Esophagus squamous epithelium (tissue), 5 donors: ENCODE data around the gene DNAJC17. TPM values are rescaled to one million over a fixed set of nuclear protein-coding genes. Genes with fewer than 3 reads are reported as not detected.

ENCODE experiments used
- DNase-seq: peaks from one replicate; lab custom pipeline; 2025; lab: John Stamatoyannopoulos, UW
- H3K27ac ChIP-seq, 4 donors: fragments of 200-600 bp; sonication (generic); one replicate each; pipeline ENCODE4 v1.5.1; 2016 to 2019; ENCODE audit warnings: mild to moderate bottlenecking in 1 of 4
- H3K27me3 ChIP-seq, 4 donors: fragments of 200-600 bp; sonication (generic); 1 replicate in 3 of 4; 2 replicates in 1 of 4; pipeline versions ENCODE4 v1.5.1 to v1.6.0; 2017 to 2021; ENCODE audit warnings: antibody characterized with exemption in 1 of 4
- H3K36me3 ChIP-seq, 3 donors: fragments of 200-600 bp; sonication (generic); one replicate each; pipeline ENCODE4 v1.5.1; 2016 to 2019
- H3K4me1 ChIP-seq, 3 donors: fragments of 200-600 bp; sonication (generic); one replicate each; pipeline ENCODE4 v1.5.1; 2017 to 2019
- H3K4me3 ChIP-seq, 4 donors: fragments of 200-600 bp; sonication (generic); 1 replicate in 3 of 4; 2 replicates in 1 of 4; pipeline ENCODE4 v1.5.1; 2016 to 2019; ENCODE audit warnings: mild to moderate bottlenecking in 2 of 4, moderate library complexity in 1 of 4
- H3K9me3 ChIP-seq, 3 donors: fragments of 200-600 bp; sonication (generic); one replicate each; pipeline ENCODE4 v1.5.1; 2016 to 2019
- CTCF ChIP-seq, 6 experiments: fragments of 450-650 bp in 4 of 6; fragments of 200-600 bp in 2 of 6; sonication (generic) in 2 of 6; IDR thresholded peaks; one replicate each; pipeline ENCODE4 v1.5.1; 2016 to 2019; ENCODE audit warnings: antibody characterized with exemption in 6 of 6, mild to moderate bottlenecking in 4 of 6, moderate library complexity in 4 of 6
- POLR2A ChIP-seq, 4 donors: fragments of 450-650 bp; IDR thresholded peaks; one replicate each; pipeline ENCODE4 v1.6.1; 2017; ENCODE audit warnings: antibody characterized with exemption in 4 of 4, mild to moderate bottlenecking in 4 of 4, moderate library complexity in 3 of 4
- WGBS, 2 donors: methylation state at CpG; one replicate each; pipeline ENCODE4 v1.1.5; 2018; 5-methylcytosine and 5-hydroxymethylcytosine counted together
- intact Hi-C: fragments of 100-400 bp; cut with DNase I; formaldehyde crosslinking; loops from one replicate; pipeline ENCODE4 v1.15.0; 2022
- total RNA-seq, 4 donors: library from RNA; depleted of rRNA; stranded (reverse); fragments of >200 nt; gene quantifications; one replicate each; pipeline ENCODE4 v1.1.0, GENCODE V29; 2016
- donor health status: DM: yes; HTN: yes; CAD: no.

Gene DNAJC17
- total RNA-seq, 4 donors from 2014 or later = 13.9 to 24.0 (median 19.2) TPM

- no peak for DNase-seq
- H3K27ac ChIP-seq = peak overlapping the region in 2 of 4 donors; percentile 22 to 50
- H3K4me3 ChIP-seq = no peak overlapping the region
- H3K27me3 ChIP-seq = no peaks in the 10 kb centered on the region
- H3K36me3 ChIP-seq = peaks cover 0 to 23% (median 0%) of the 10 kb centered on the region in 3 donors
- H3K9me3 ChIP-seq = no peaks in the 10 kb centered on the region
- TF ChIP-seq POLR2A (IDR thresholded peaks at IDR 0.05) (no peak), CTCF (IDR thresholded peaks at IDR 0.05) (no peak)
- intact Hi-C loops = no loop called here
- WGBS, 2 donors = 71 to 84% methylated on average over 2 of the region's 2 CpGs
- H3K4me1 ChIP-seq = peaks cover 15 to 84% (median 17%) of the 10 kb centered on the region in 3 donors
Observed at GRCh38 chr15:40796041-40796440, 11.2 kb downstream of the DNAJC17 start.

DNA sequence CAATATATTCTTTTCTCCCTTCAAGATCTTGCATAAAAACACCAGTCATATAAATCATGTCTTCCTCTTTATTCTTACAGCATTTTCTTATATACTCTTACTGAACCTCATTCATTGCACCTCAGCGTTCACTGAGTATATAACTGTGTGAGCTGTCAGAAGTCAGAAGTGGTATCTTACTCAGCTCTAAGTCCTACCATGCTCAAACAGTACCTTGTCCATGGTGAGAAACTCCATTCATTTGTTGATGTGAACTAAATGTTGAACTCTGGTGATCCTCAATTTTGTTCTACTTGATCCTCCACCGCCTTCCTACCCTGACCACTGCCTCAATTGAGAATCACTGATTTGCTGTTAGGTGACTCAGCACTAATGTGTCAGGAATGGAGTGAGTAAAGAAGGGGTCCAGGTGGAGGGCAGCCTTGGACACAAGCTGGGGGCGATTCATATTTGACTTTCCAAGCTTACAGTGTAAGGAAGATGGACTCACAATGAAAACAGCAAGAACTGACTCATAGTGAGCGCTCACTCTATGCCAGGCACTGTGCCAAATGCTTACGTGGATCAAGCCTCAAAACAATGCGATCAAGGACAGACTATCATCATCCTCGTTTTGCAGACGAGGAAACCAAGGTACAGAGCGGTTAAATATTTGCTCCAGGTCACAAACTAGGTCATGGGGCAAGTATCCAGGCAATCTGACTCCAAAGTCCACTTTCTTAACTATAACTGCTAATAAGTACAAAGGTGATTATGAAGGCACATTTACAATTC, 13.9 kb downstream of the DNAJC17 start:
- Histone ChIP-seq H3K4me1 (peaks cover 26 to 96% (median 29%) of the 10 kb centered on the region in 3 donors), H3K27me3 (no peaks in the 10 kb centered on the region), H3K9me3 (no peaks in the 10 kb centered on the region), H3K27ac (peak overlapping the region; percentile 22 to 67 (median 55)), H3K4me3 (no peak overlapping the region), H3K36me3 (peaks cover 0 to 17% (median 0%) of the 10 kb centered on the region in 3 donors)
- 36 to 49% methylated on average over 9 of the region's 9 CpGs for WGBS, 2 donors
- DNase-seq = no peak
- TF ChIP-seq CTCF (IDR thresholded peaks at IDR 0.05) (no peak), POLR2A (IDR thresholded peaks at IDR 0.05) (no peak)
- intact Hi-C loops = no loop called here

- H3K27me3 ChIP-seq = no peaks in the 10 kb centered on the region
- intact Hi-C loops = no loop called here
- H3K4me1 ChIP-seq = peaks cover 35 to 97% (median 38%) of the 10 kb centered on the region in 3 donors
- no peak for TF ChIP-seq CTCF (IDR thresholded peaks at IDR 0.05)
- H3K36me3 ChIP-seq = peaks cover 0 to 17% (median 0%) of the 10 kb centered on the region in 3 donors
- no peak for DNase-seq
- no peak overlapping the region for H3K4me3 ChIP-seq
- WGBS, 2 donors = 86 to 93% methylated on average over 3 of the region's 3 CpGs
- H3K27ac ChIP-seq = peak overlapping the region in 2 of 4 donors; percentile 29 to 62
- H3K9me3 ChIP-seq = no peaks in the 10 kb centered on the region
Observed at GRCh38 chr15:40792394-40792793, 14.9 kb downstream of the DNAJC17 start.

DNA sequence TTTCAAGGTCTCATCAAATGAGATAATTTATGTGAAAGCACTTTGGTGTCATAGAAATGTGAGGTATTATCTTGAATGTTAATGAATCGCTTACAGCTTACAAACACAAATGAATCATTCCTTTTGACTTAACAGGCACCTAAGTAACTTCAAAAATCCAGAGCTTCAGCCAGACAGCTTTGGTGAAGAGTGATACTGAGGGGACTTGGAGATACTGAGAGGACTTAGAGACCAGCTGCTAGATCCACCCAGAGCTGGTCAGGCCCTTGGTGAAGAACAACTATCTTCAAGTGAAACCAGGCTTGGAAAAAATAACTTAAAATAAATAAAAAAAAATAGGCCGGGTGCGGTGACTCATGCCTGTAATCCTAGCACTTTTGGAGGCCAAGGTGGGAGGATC, 16.6 kb downstream of the DNAJC17 start:
- WGBS, 2 donors = 35 to 58% methylated on average over 3 of the region's 3 CpGs
- H3K4me1 ChIP-seq = peaks cover 48 to 97% (median 48%) of the 10 kb centered on the region in 3 donors
- H3K4me3 ChIP-seq = no peak overlapping the region
- H3K27me3 ChIP-seq = no peaks in the 10 kb centered on the region
- no peak for DNase-seq
- peaks cover 0 to 17% (median 0%) of the 10 kb centered on the region in 3 donors for H3K36me3 ChIP-seq
- intact Hi-C loops = no loop called here
- H3K27ac ChIP-seq = peak overlapping the region; percentile 24 to 76 (median 72)
- TF ChIP-seq POLR2A (IDR thresholded peaks at IDR 0.05) (no peak), CTCF (IDR thresholded peaks at IDR 0.05) (no peak)
- H3K9me3 ChIP-seq = no peaks in the 10 kb centered on the region

DNA sequence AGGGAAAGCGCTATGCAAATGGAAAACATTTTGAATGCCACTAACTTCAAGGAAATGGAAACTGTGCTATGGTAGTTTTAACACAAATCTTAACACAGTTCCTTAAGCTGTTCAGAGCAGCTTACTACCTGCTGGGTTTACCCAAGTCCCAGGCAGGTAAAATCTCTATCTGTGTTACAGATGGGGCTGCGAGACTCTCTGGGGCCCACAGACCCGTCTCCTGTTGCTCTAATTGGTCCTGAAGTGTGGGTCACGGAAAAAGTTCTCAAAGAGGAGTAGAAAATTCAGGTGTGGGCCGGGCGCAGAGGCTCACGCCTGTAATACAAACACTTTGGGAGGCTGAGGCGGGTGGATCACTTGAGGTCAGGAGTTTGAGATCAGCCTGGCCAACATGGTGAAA, 17.3 kb downstream of the DNAJC17 start:
- Histone ChIP-seq H3K36me3 (peaks cover 0 to 17% (median 0%) of the 10 kb centered on the region in 3 donors), H3K27ac (peak overlapping the region in 3 of 4 donors; percentile 71 to 76 (median 72)), H3K4me1 (peaks cover 43 to 97% (median 46%) of the 10 kb centered on the region in 3 donors), H3K27me3 (no peaks in the 10 kb centered on the region), H3K9me3 (no peaks in the 10 kb centered on the region), H3K4me3 (no peak overlapping the region)
- 94 to 97% methylated on average over 6 to 8 of the region's 8 CpGs for WGBS, 2 donors
- intact Hi-C loops = no loop called here
- TF ChIP-seq CTCF (IDR thresholded peaks at IDR 0.05) = no peak
- TF ChIP-seq POLR2A (IDR thresholded peaks at IDR 0.05) = no peak
- DNase-seq = no peak
